HFFc6 (cell line): ENCODE results near the gene TTBK2. TPM values are rescaled to one million over a fixed set of nuclear protein-coding genes. Genes with fewer than 3 reads are reported as not detected.

Experiments used
- DNase-seq: peaks from one replicate; pipeline ENCODE4 v3.0.0-alpha.2; 2018
- H3K27ac Mint-ChIP-seq: 2 replicates; pipeline ENCODE4 v1.8.0; 2020; ENCODE audit warnings: mild to moderate bottlenecking, mixed read lengths
- H3K27me3 Mint-ChIP-seq: 2 replicates; pipeline ENCODE4 v1.8.0; 2021; ENCODE audit warnings: mild to moderate bottlenecking, moderate library complexity, mixed read lengths; ENCODE audit not compliant: insufficient read depth
- H3K36me3 Mint-ChIP-seq: 2 replicates; pipeline ENCODE4 v1.8.0; 2021; ENCODE audit warnings: low read depth, mixed read lengths
- H3K4me1 Mint-ChIP-seq: 2 replicates; pipeline ENCODE4 v1.8.0; 2020; ENCODE audit warnings: low read depth, mixed read lengths
- H3K4me3 Mint-ChIP-seq: 2 replicates; pipeline ENCODE4 v1.8.0; 2020; ENCODE audit warnings: mild to moderate bottlenecking, moderate library complexity, mixed read lengths
- H3K9me3 Mint-ChIP-seq: 2 replicates; pipeline ENCODE4 v1.8.0; 2020; ENCODE audit warnings: mild to moderate bottlenecking, mixed read lengths
- total RNA-seq, 6 experiments: library from RNA; stranded (reverse); fragmentation: NEBNext Ultra II Directional; extraction: Animal tissue kit (Norgen Biotek cat#: 25700); gene quantifications; 2 replicates in 1 of 6; 3 replicates in 5 of 6; pipeline ENCODE4 v1.2.3, GENCODE V29; 2021
- TF ChIP-seq, protein P1 (sequence below): fragments of 200-600 bp; sonication (generic); IDR thresholded peaks from 2 replicates; pipeline ENCODE4 v1.5.0; 2021; ENCODE audit warnings: antibody characterized with exemption, mild to moderate bottlenecking

Gene TTBK2
- total RNA-seq, 6 experiments from 2014 or later, result 9.4 to 12.6 (median 10.2) TPM

GRCh38 chr15:42811433-42811832 is 109.1 kb downstream of the TTBK2 start:
- H3K4me1 Mint-ChIP-seq, result no peaks in the 10 kb centered on the region
- TF ChIP-seq, protein P1, sequence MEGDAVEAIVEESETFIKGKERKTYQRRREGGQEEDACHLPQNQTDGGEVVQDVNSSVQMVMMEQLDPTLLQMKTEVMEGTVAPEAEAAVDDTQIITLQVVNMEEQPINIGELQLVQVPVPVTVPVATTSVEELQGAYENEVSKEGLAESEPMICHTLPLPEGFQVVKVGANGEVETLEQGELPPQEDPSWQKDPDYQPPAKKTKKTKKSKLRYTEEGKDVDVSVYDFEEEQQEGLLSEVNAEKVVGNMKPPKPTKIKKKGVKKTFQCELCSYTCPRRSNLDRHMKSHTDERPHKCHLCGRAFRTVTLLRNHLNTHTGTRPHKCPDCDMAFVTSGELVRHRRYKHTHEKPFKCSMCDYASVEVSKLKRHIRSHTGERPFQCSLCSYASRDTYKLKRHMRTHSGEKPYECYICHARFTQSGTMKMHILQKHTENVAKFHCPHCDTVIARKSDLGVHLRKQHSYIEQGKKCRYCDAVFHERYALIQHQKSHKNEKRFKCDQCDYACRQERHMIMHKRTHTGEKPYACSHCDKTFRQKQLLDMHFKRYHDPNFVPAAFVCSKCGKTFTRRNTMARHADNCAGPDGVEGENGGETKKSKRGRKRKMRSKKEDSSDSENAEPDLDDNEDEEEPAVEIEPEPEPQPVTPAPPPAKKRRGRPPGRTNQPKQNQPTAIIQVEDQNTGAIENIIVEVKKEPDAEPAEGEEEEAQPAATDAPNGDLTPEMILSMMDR, result no peak
- H3K27me3 Mint-ChIP-seq, result no peaks in the 10 kb centered on the region
- no peak for DNase-seq
- H3K27ac Mint-ChIP-seq, result no peak overlapping the region
- peaks cover 5% of the 10 kb centered on the region; the same call in 1 of the 2 replicates for H3K36me3 Mint-ChIP-seq
- no peak overlapping the region for H3K4me3 Mint-ChIP-seq
- H3K9me3 Mint-ChIP-seq, result no peaks in the 10 kb centered on the region

- H3K36me3 Mint-ChIP-seq, result peaks cover 5% of the 10 kb centered on the region; the same call in 1 of the 2 replicates
Observed at GRCh38 chr15:42808913-42809312, 111.7 kb downstream of the TTBK2 start.

GRCh38 chr15:42805266-42805665 is 115.3 kb downstream of the TTBK2 start:
- Mint-ChIP-seq H3K36me3 (peaks cover 8% of the 10 kb centered on the region), H3K27me3 (no peaks in the 10 kb centered on the region), H3K9me3 (no peaks in the 10 kb centered on the region), H3K4me3 (no peak overlapping the region), H3K4me1 (no peaks in the 10 kb centered on the region; the same call in 1 of the 2 replicates), H3K27ac (no peak overlapping the region)
- TF ChIP-seq, protein P1, result no peak
- DNase-seq, result no peak

More at GRCh38 chr15:42808913-42809312, 111.7 kb downstream of the TTBK2 start:
- Mint-ChIP-seq H3K27me3 (no peaks in the 10 kb centered on the region), H3K27ac (no peak overlapping the region), H3K4me3 (no peak overlapping the region), H3K9me3 (no peaks in the 10 kb centered on the region), H3K4me1 (no peaks in the 10 kb centered on the region; the same call in 1 of the 2 replicates)
- TF ChIP-seq, protein P1, result no peak
- no peak for DNase-seq

DNA sequence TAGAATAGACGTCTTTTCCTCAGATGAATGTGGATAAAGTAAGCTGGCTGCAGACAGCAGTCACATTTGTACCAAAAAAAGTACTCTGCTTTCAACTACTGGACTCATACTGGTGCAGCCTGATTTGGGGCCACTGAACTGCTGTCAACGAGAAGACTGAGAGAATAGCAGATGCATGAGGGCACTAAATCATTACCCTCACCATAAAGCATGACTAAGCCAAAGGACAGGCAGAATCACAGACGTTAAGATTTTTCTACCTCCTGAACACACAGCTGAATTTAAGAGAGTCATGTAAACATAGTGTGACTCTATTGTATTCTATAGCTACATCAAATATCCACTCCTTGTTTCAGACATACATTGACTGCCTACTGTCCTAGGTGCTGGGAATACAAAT is 115.8 kb downstream of the TTBK2 start:
- no peak for DNase-seq
- Mint-ChIP-seq H3K4me1 (no peaks in the 10 kb centered on the region; the same call in 1 of the 2 replicates), H3K36me3 (peaks cover 8% of the 10 kb centered on the region), H3K9me3 (no peaks in the 10 kb centered on the region), H3K27ac (no peak overlapping the region), H3K27me3 (no peaks in the 10 kb centered on the region), H3K4me3 (no peak overlapping the region)
- TF ChIP-seq, protein P1, result no peak

- TF ChIP-seq, protein P1, result no peak
- H3K27ac Mint-ChIP-seq, result no peak overlapping the region
- no peaks in the 10 kb centered on the region for H3K9me3 Mint-ChIP-seq
- H3K4me1 Mint-ChIP-seq, result no peaks in the 10 kb centered on the region; the same call in 1 of the 2 replicates
- H3K27me3 Mint-ChIP-seq, result peaks cover 1% of the 10 kb centered on the region; the same call in 1 of the 2 replicates
- H3K36me3 Mint-ChIP-seq, result peaks cover 8% of the 10 kb centered on the region
- DNase-seq, result no peak
- H3K4me3 Mint-ChIP-seq, result no peak overlapping the region
Observed at GRCh38 chr15:42803436-42803835, 117.1 kb downstream of the TTBK2 start.
